ENCODE results near the gene ANO4.
"Not testable (repeated sequence)": the region's sequence is repeated elsewhere in the genome, so short reads cannot be mapped to it uniquely, and the experiment has no call there.

ANO4 gene

GRCh38 chr12:100987552-100988521, 193.3 kb downstream of the ANO4 start:
- no peak overlapping the region for H3K4me3 ChIP-seq (ENCODE audit: low read depth, low read length)
- DNase-seq (ENCODE audit: low read depth): peak; percentile 23
- TF ChIP-seq CTCF (IDR thresholded peaks at IDR 0.05; ENCODE audit: low read depth, low read length, missing control alignments): peak; percentile 78
- in situ Hi-C loops (cut with HindIII; ENCODE audit: low sequenced_read_pairs): no loop called here

- in situ Hi-C loops (cut with HindIII; ENCODE audit: low sequenced_read_pairs); H3K4me3 ChIP-seq (ENCODE audit: low read depth, low read length); DNase-seq (ENCODE audit: low read depth): not testable (repeated sequence)
Measured at GRCh38 chr12:100989509-100989908, 194.9 kb downstream of the ANO4 start.

- H3K4me3 ChIP-seq (ENCODE audit: low read depth, low read length): no peak overlapping the region
Measured at GRCh38 chr12:100991102-100991501, 196.5 kb downstream of the ANO4 start.

GRCh38 chr12:100992194-100992593, 197.6 kb downstream of the ANO4 start:
- no peak for DNase-seq (ENCODE audit: low read depth)
- no peak for TF ChIP-seq CTCF (IDR thresholded peaks at IDR 0.05; ENCODE audit: low read depth, low read length, missing control alignments)
- H3K4me3 ChIP-seq (ENCODE audit: low read depth, low read length): no peak overlapping the region
- in situ Hi-C loops (cut with HindIII; ENCODE audit: low sequenced_read_pairs): no loop called here

More at GRCh38 chr12:100991102-100991501, 196.5 kb downstream of the ANO4 start:
- no peak for DNase-seq (ENCODE audit: low read depth)
- TF ChIP-seq CTCF (IDR thresholded peaks at IDR 0.05; ENCODE audit: low read depth, low read length, missing control alignments): no peak
- in situ Hi-C loops (cut with HindIII; ENCODE audit: low sequenced_read_pairs): no loop called here

- in situ Hi-C loops (cut with HindIII; ENCODE audit: low sequenced_read_pairs): no loop called here
- DNase-seq (ENCODE audit: low read depth): no peak
- no peak for TF ChIP-seq CTCF (IDR thresholded peaks at IDR 0.05; ENCODE audit: low read depth, low read length, missing control alignments)
- H3K4me3 ChIP-seq (ENCODE audit: low read depth, low read length): no peak overlapping the region
Measured at GRCh38 chr12:100993916-100994450, 199.4 kb downstream of the ANO4 start.

GRCh38 chr12:100995201-100995600, 200.6 kb downstream of the ANO4 start:
- no peak for TF ChIP-seq CTCF (IDR thresholded peaks at IDR 0.05; ENCODE audit: low read depth, low read length, missing control alignments)
- DNase-seq (ENCODE audit: low read depth): peak; percentile 13

GRCh38 chr12:100995771-100996170, 201.2 kb downstream of the ANO4 start:
- no peak for TF ChIP-seq CTCF (IDR thresholded peaks at IDR 0.05; ENCODE audit: low read depth, low read length, missing control alignments)
- peak; percentile 2 for DNase-seq (ENCODE audit: low read depth)

More at GRCh38 chr12:100995201-100995600, 200.6 kb downstream of the ANO4 start:
- in situ Hi-C loops (cut with HindIII; ENCODE audit: low sequenced_read_pairs): no loop called here
- H3K4me3 ChIP-seq (ENCODE audit: low read depth, low read length): no peak overlapping the region

More at GRCh38 chr12:100995771-100996170, 201.2 kb downstream of the ANO4 start:
- H3K4me3 ChIP-seq (ENCODE audit: low read depth, low read length): no peak overlapping the region
- in situ Hi-C loops (cut with HindIII; ENCODE audit: low sequenced_read_pairs): no loop called here

Data from astrocyte of the cerebellum (primary cell).